Common myeloid progenitor, CD34-positive (primary cell): Measurements from ENCODE around the gene C19orf81.

Source experiments
- CTCF ChIA-PET: fragments of 350-600 bp; sonication (Branson Sonifier 250); formaldehyde crosslinking; loops from one replicate; lab custom pipeline; 2021; ENCODE audit warnings: antibody characterized with exemption; lab: Charles Lee
- POLR2A ChIA-PET: fragments of 350-600 bp; sonication (Branson Sonifier 250); formaldehyde crosslinking; loops from one replicate; lab custom pipeline; 2021; ENCODE audit warnings: antibody characterized with exemption; lab: Charles Lee
- DNase-seq, 3 donors: peaks; one replicate each; pipeline versions ENCODE4 v3.0.0 to v3.0.0-alpha.2; 2013
- H3K27ac ChIP-seq, 2 experiments: 1 replicate in 1 of 2; 2 replicates in 1 of 2; pipeline ENCODE4 v1.7.0; 2013; ENCODE audit warnings: inconsistent platforms in 2 of 2, low read length in 2 of 2, mild to moderate bottlenecking in 2 of 2, low read depth in 1 of 2, moderate library complexity in 1 of 2; ENCODE audit not compliant: severe bottlenecking in 2 of 2, insufficient read depth in 1 of 2, poor library complexity in 1 of 2
- H3K27me3 ChIP-seq, 5 experiments: replicated peaks in 2 of 5; 1 replicate in 3 of 5; 2 replicates in 2 of 5; pipeline versions ENCODE4 v1.6.1 to v1.7.0; 2013; ENCODE audit warnings: low read length in 4 of 5, mild to moderate bottlenecking in 2 of 5, moderate library complexity in 2 of 5, inconsistent platforms in 1 of 5; ENCODE audit not compliant: insufficient read depth in 5 of 5, control insufficient read depth in 4 of 5
- H3K36me3 ChIP-seq, 4 experiments: 1 replicate in 2 of 4; 2 replicates in 2 of 4; pipeline versions ENCODE4 v1.6.1 to v1.7.0; 2013; ENCODE audit warnings: low read length in 3 of 4, control low read depth in 1 of 4, mild to moderate bottlenecking in 1 of 4; ENCODE audit not compliant: control insufficient read depth in 4 of 4, insufficient read depth in 4 of 4
- H3K4me1 ChIP-seq, 4 experiments: 1 replicate in 3 of 4; 2 replicates in 1 of 4; pipeline versions ENCODE4 v1.6.1 to v1.7.1; 2013; ENCODE audit warnings: low read length in 3 of 4, mild to moderate bottlenecking in 3 of 4, control low read depth in 1 of 4, inconsistent platforms in 1 of 4, moderate library complexity in 1 of 4; ENCODE audit not compliant: control insufficient read depth in 4 of 4, insufficient read depth in 4 of 4; ENCODE audit errors: control extremely low read depth in 1 of 4
- H3K4me3 ChIP-seq, 7 experiments: 1 replicate in 4 of 7; 2 replicates in 3 of 7; pipeline versions ENCODE4 v1.5.1 to v1.7.0; 2013; ENCODE audit warnings: mild to moderate bottlenecking in 7 of 7, low read length in 6 of 7, moderate library complexity in 6 of 7, inconsistent platforms in 2 of 7, low read depth in 2 of 7, control low read depth in 1 of 7; ENCODE audit not compliant: insufficient read depth in 4 of 7, control insufficient read depth in 1 of 7; ENCODE audit errors: extremely low read depth in 1 of 7
- H3K9me3 ChIP-seq, 5 experiments: 1 replicate in 4 of 5; 2 replicates in 1 of 5; pipeline versions ENCODE4 v1.6.1 to v1.7.1; 2013; ENCODE audit warnings: low read length in 4 of 5, mild to moderate bottlenecking in 2 of 5, inconsistent platforms in 1 of 5, low read depth in 1 of 5, moderate library complexity in 1 of 5; ENCODE audit not compliant: control insufficient read depth in 4 of 5, insufficient read depth in 2 of 5; ENCODE audit errors: control extremely low read depth in 1 of 5
- WGBS: methylation state at CpG from one replicate; pipeline ENCODE4 v1.1.5; 2013; ENCODE audit not compliant: insufficient coverage; 5-methylcytosine and 5-hydroxymethylcytosine counted together

C19orf81 gene

DNA sequence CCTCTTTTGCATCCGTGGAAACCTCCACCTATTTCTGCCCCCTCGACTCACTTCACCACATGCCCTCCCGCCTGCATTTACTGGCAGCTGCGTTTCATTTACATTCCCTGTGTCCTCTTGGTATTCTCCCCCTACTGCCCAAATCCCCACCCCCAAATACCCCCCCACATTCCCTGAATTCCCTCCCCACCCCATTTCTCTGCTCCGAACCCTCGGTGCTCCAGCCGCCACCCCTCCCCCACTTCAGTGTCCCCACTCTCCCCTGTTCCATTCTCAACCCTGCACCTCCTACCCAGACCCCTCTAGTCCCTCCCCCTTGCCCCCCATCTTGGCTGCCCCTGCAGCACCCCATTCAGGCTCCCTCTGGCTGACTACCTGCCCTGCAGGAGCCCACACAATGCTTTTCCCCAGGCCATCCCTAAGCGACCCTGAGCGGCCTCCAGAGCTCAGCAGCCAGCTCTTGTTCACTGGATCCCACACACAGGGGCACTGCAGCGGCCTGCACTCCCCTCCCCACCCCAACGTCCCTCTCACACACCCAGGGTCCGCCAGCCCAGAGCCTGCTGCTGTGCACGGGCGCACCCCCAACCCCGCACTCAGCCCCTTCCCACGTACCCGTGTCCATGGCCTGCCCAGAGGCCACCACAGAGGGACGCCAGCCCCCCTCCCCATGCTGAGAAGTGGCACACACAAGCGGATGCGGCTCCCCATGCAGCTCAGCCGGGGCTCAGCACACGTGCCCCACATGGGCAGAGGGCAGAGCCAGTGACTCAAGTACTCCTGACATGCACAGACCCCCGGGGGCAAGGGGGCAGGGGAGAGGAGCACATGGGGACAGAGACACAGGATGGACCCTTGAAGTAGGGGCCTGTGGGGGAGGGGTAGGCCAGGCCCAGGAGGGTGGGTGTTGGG is 44.1 kb downstream of the C19orf81 start:
- no peak for DNase-seq
- peaks cover 0 to 3% (median 2%) of the 10 kb centered on the region in 4 experiments for H3K4me1 ChIP-seq
- peaks cover 0 to 94% (median 39%) of the 10 kb centered on the region in 5 experiments for H3K27me3 ChIP-seq
- H3K27ac ChIP-seq: no peak overlapping the region
- POLR2A ChIA-PET: no interaction called here
- CTCF ChIA-PET: no interaction called here
- H3K36me3 ChIP-seq: no peaks in the 10 kb centered on the region
- H3K9me3 ChIP-seq: no peaks in the 10 kb centered on the region
- 9% methylated on average over 16 of the region's 23 CpGs for WGBS
- no peak overlapping the region for H3K4me3 ChIP-seq

DNA sequence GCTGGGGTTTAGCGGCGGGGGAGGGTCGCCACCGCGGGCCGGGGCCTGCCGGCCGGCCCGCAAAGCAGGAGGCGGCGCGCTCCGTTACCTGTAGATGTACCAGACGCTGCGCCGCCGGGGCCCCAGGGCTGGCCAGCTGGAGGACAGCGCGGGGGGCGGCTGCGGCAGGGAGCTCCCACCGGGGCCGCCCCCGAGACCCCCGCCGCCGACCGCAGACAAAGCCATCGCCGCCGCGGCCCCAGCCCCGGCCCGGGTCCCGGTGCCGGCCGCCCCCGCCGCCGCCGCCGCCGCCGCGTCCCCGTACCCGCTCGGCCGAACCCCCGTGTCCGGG is 45.5 kb downstream of the C19orf81 start:
- Histone ChIP-seq H3K4me3 (no peak overlapping the region), H3K27me3 (peaks cover 0 to 93% (median 43%) of the 10 kb centered on the region in 5 experiments), H3K4me1 (peaks cover 0 to 3% (median 2%) of the 10 kb centered on the region in 4 experiments), H3K9me3 (no peaks in the 10 kb centered on the region), H3K36me3 (no peaks in the 10 kb centered on the region), H3K27ac (no peak overlapping the region)
- CTCF ChIA-PET: no interaction called here
- DNase-seq: no peak
- POLR2A ChIA-PET: no interaction called here
- WGBS: 3% methylated on average over 28 of the region's 51 CpGs

DNA sequence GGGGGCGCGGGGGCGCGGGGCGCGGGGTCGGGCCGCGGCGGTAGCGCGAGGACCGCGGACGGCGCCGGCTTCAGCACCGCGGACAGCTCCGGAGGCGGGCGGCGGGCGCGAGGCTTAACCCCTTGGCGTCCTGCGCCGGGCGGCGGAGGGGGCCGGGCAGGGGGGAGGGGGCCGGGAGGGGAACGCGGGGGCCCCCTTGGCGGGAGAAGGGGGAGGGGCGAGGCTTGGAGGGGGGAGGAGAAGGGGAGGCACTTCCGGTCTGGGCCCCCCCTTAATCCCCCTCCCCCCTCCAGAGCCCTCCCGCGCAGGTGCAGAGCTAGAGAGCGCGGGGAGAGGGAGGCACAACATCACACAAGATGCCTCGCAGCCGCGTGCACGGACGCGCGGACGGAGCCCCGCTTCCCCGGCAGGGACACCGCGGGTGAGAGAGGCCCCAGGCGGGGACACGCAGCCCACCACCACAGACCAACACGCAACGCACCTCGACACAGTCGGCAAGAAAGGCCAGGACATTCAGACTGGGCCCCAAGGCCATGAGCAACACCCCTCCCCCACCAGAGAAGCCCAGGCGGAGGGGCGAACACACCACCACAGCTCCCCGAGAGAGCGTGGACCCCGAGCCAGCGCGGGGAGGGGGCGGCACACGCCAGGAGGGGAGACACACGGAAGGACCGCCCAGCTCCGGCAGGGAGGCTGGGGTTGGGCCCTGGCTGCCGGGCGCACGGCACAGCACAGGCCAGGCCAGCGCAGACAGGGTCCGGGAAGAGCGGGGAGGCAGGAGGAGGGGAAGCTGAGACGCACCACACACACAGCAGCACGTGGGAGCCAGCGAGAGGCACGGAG is 46.2 kb downstream of the C19orf81 start:
- Histone ChIP-seq H3K4me3 (no peak overlapping the region), H3K36me3 (no peaks in the 10 kb centered on the region), H3K9me3 (no peaks in the 10 kb centered on the region), H3K27ac (no peak overlapping the region), H3K4me1 (peaks cover 0 to 3% (median 2%) of the 10 kb centered on the region in 4 experiments), H3K27me3 (peaks cover 0 to 92% (median 39%) of the 10 kb centered on the region in 5 experiments)
- ChIA-PET POLR2A (interaction anchor here (0.6 kb wide), 1 partner anchor 89 kb away, joined by 3 read pairs; no protein-coding TSS in a partner anchor), CTCF (no interaction called here)
- 1% methylated on average over 31 of the region's 81 CpGs for WGBS
- DNase-seq: peak in 2 of 3 donors; percentile 63 to 69

DNA sequence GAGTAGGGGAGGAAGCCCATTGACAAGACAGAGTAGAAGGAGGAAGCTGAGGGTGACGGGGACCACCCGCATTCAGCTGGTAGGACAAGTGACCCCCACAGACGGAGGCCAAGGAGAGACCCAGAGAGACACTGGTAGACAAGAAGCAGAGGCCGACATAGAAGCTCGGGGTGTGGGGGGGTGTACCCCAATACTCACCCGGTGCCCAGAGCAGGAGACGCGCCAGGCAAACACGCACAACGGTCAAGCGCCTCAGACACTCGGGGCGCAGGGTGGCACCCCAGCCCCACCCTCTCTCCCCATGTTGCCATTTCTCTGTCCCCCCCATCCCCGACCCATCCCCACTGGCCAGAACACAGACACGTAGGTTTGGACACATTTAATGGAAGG is 46.8 kb downstream of the C19orf81 start:
- H3K4me1 ChIP-seq: peaks cover 0 to 3% (median 2%) of the 10 kb centered on the region in 4 experiments
- no peak overlapping the region for H3K4me3 ChIP-seq
- H3K27ac ChIP-seq: no peak overlapping the region
- H3K27me3 ChIP-seq: peaks cover 0 to 91% (median 39%) of the 10 kb centered on the region in 5 experiments
- DNase-seq: no peak
- CTCF ChIA-PET: no interaction called here
- H3K36me3 ChIP-seq: no peaks in the 10 kb centered on the region
- POLR2A ChIA-PET: no interaction called here
- H3K9me3 ChIP-seq: no peaks in the 10 kb centered on the region
- 56% methylated on average over 13 of the region's 15 CpGs for WGBS

DNA sequence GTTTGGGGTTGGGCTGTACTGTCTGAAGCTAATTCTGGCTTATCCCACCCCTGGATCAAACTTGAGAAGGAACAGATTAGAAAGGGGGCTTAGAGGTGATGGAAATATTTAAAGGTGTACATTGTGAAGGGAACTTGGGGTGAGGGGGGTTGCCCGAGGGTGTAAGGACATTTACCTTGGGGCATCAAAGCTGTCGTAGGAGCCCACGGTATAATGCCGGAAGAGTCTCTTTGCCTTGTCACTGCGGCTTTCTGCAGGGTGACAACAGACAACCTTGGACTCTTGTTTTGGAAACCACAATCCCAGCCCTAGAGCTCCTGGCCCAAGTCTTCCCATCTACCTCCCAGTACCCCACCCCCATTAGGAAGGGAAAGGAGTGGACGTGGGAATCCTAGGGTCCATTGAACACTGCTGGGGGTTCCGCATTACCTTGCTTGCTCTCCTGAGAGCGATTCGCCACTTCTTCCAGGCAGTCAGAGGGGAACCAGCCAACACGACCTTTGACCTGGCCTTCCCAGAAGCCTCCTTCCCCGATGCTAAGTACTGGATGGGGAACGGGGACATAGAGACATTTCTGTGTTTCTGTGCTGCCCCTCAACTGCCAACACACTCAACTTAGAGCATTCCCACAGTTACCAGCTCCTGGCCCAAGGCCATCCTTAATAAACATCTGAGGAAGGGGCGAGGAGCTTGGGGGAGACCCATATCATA is 48.3 kb downstream of the C19orf81 start:
- ChIA-PET CTCF (interaction anchor here (1.6 to 1.7 kb wide), 2 partner anchors 27 to 225 kb away, joined by 4 read pairs; no protein-coding TSS in a partner anchor), POLR2A (no interaction called here)
- 65% methylated on average over 10 of the region's 13 CpGs for WGBS

DNA sequence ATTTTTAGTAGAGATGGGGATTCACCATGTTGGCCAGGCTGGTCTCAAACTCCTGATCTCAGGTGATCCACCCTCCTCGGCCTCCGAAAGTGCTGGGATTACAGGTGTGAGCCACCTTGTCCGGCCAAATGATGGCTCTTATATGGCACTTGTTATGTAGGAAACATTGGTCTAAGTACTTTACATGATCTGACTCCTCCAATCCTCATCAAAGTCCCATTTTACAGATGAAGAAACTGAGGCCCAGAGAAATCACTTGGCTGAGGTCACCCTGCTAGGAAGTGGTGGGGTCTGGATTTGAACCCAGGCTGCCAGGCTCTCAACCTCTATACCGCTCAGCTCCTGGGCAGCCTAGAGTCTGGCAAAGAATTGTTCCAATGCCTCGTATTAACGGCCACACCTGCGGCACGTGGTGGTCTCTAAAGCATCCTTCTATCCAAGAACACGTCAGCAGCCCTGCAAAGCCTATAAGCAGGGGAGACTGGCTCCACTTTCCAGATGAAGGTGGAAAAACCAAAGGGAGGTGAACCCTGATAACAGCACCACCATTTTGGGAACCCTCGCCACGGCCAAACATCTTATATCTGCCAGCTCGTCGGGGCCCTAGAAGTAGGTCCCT is 52.2 kb downstream of the C19orf81 start:
- POLR2A ChIA-PET: no interaction called here
- H3K27ac ChIP-seq: no peak overlapping the region
- peaks cover 0 to 83% (median 26%) of the 10 kb centered on the region in 5 experiments for H3K27me3 ChIP-seq
- no peaks in the 10 kb centered on the region for H3K36me3 ChIP-seq
- H3K4me3 ChIP-seq: no peak overlapping the region
- WGBS: 94% methylated on average over 11 of the region's 13 CpGs
- no peaks in the 10 kb centered on the region for H3K9me3 ChIP-seq
- CTCF ChIA-PET: interaction anchor here (0.6 to 1.2 kb wide), 2 partner anchors 23 to 80 kb away, joined by 3 to 4 read pairs; no protein-coding TSS in a partner anchor
- peaks cover 0 to 16% (median 7%) of the 10 kb centered on the region in 4 experiments for H3K4me1 ChIP-seq
- no peak for DNase-seq

More for the DNA sequence above, 48.3 kb downstream of the C19orf81 start:
- no peaks in the 10 kb centered on the region for H3K9me3 ChIP-seq
- no peak overlapping the region for H3K27ac ChIP-seq
- DNase-seq: no peak
- H3K4me1 ChIP-seq: peaks cover 0 to 5% (median 2%) of the 10 kb centered on the region in 4 experiments
- peaks cover 0 to 90% (median 28%) of the 10 kb centered on the region in 5 experiments for H3K27me3 ChIP-seq
- H3K36me3 ChIP-seq: no peaks in the 10 kb centered on the region
- H3K4me3 ChIP-seq: no peak overlapping the region
